NCI-H2029 (cell line): ENCODE results near the gene TUBB8B.
"Not testable (repeated sequence)": the region's sequence is repeated elsewhere in the genome, so short reads cannot be mapped to it uniquely, and the experiment has no call there.

Source experiments
- DNase-seq: peaks from one replicate; lab custom pipeline; 2025; lab: John Stamatoyannopoulos, UW

TUBB8B gene

GRCh38 chr18:49176-49665 is at the start of gene TUBB8B:
Gene TUBB8B, minus strand, starts transcription at chr18:49615. Its CDS starts 58 bp downstream, at chr18:49557.
- not testable (repeated sequence) for DNase-seq

- DNase-seq = not testable (repeated sequence)
These were observed 48.0 kb upstream of the TUBB8B start for GRCh38 chr18:97252-97914.

DNA sequence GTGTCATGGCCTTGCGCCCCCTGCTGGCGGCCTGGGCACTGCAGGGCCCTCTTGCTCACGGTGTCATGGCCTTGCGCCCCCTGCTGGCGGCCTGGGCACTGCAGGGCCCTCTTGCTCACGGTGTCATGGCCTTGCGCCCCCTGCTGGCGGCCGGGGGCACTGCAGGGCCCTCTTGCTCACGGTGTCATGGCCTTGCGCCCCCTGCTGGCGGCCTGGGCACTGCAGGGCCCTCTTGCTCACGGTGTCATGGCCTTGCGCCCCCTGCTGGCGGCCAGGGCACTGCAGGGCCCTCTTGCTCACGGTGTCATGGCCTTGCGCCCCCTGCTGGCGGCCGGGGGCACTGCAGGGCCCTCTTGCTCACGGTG is 47.3 kb upstream of the TUBB8B start:
- DNase-seq = not testable (repeated sequence)

GRCh38 chr18:96101-96766 is 46.8 kb upstream of the TUBB8B start:
- not testable (repeated sequence) for DNase-seq

DNA sequence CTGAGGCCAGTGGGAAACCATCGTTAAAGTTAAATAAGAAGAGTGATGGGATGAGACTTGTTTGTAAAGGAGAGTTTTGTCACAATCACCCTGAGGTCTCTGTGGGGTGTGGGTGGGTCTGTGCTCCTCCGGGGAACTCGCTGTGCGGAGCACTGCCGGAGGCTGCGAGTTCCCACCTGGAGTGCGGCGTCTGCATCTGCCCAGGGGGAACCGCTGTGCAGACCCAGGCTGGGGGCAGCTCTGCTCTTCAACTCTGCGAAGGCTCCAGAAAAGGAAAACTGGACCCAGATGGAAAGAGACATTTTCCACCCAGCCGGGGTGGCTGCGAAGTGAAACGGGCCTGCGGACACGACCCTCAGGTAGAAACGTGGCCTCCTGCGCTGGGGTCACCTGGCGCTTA is 46.2 kb upstream of the TUBB8B start:
- DNase-seq = not testable (repeated sequence)

DNA sequence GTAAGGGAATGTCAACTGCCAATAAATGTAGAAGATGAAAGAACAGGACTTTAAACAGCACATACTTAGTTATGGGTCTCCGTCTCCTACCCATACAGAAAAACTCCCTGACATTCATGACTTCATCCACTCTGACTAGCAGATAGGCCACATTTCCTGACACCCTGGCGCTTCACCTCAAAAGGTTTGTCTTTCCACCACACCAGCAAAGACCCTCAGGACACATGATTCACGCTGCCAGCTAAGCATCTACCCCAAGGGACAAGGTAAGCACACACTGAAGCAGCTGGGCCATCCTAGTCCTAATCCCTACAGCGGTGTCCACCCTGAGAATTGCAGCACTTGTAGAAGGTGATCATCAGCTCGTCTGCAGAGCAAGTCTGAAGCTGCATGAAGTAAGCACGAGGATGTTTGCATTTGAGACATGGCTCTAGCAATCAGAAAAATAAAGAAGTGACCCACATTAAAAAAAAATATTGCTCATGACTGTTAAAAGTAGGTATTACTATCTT is 44.5 kb upstream of the TUBB8B start:
- not testable (repeated sequence) for DNase-seq

DNA sequence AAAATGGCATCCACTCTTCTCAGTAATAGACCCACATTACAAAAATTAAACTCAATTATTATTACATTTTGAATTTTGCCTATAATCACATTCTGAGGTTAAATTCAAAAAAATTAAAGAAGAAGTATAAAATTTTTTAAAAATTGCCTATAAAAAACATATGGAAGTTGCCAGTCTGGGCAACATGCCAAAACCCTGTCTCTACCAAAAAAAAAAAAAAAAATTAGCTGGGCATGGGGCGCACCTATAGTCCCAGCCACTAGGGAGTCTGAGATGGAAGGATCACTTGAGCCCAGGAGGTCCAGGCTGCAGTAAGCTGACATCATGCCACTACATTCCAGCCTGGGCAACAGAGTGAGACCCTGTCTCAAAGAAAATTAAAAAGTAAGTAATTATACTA is 42.1 kb upstream of the TUBB8B start:
- not testable (repeated sequence) for DNase-seq

- not testable (repeated sequence) for DNase-seq
These were observed 41.2 kb upstream of the TUBB8B start for GRCh38 chr18:90396-91193.

DNA sequence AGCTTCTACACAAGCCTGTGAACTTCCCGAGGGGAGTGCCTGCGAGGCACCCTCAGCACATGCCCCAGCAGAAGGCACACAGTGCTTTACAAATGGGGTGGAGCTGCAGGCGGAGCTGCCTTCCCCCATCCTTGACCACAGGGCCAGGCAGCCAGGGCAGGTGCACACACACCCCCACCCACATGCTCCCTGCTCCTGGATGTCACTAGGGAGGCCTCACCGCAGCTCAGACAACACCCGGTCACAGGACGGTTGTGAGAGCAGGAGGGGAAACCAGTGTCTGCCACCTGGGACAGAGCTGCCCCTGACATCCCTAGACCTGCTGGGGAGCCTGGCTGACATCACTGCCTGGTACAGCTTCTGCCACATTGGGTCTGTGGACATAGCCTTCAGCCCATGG is 39.7 kb upstream of the TUBB8B start:
- not testable (repeated sequence) for DNase-seq

GRCh38 chr18:84801-85200 is 35.4 kb upstream of the TUBB8B start:
- DNase-seq = not testable (repeated sequence)

GRCh38 chr18:82626-83209 is 33.3 kb upstream of the TUBB8B start:
- DNase-seq = not testable (repeated sequence)

DNA sequence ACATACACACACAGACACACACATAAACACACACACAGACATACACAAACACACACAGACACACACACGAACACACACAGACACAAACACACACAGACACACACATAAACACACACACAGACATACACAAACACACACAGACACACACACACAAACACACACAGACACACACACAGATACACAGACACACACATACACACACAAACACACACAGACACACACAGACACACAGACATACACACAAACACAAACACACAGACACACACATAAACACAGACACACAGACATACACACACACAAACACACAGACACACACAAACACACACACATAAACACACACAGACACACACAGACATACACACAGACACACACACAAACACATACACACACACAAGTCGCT is 31.5 kb upstream of the TUBB8B start:
- DNase-seq = not testable (repeated sequence)

- not testable (repeated sequence) for DNase-seq
These were observed 30.8 kb upstream of the TUBB8B start for GRCh38 chr18:80202-80601.

- DNase-seq = not testable (repeated sequence)
These were observed 26.2 kb upstream of the TUBB8B start for GRCh38 chr18:75525-76160.

DNA sequence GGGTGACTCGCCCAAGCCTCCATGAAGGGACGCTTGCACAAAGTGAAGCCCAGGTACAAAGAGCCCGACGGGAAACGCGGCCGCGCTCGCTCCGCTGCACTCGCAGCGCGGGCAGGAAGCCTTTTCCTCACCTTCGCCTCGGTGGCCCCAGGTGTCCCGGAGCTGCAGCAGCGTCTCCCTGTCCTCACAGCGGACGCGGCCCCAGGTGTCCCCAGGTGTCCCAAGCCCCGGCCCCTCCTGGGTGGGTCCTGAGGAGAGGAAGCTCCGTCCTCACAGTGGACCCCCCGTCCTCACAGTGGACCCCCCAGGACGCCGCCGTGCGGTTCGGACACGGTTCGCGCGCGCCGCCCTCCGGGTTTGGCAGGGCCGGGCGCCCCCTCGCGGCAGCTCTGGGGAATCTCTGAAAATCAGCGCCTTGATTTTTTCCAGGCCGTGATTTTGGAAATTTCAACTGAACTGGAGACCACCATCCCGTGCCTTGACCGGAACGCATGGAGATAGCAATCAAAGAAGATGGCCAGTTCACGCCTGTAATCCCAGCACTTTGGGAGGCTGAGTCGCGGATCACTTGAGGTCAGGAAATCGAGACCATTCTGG is 23.9 kb upstream of the TUBB8B start:
- not testable (repeated sequence) for DNase-seq

DNA sequence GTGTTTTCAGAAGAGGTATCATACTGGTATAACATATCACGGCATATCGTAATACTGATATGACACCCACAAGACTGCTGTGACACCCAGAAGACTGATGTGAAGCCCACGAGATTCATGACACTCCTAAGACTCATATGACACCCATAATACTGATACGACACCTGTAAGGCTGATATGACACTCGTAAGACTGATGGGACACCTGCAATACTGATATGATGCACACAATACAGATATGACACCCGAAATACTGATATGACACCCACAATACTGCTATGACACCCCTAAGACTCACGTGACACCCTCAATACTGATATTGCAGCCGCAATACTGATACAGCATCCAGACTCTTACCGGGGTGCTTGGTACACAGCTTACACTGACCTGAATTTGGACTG is 18.3 kb upstream of the TUBB8B start:
- not testable (repeated sequence) for DNase-seq

DNA sequence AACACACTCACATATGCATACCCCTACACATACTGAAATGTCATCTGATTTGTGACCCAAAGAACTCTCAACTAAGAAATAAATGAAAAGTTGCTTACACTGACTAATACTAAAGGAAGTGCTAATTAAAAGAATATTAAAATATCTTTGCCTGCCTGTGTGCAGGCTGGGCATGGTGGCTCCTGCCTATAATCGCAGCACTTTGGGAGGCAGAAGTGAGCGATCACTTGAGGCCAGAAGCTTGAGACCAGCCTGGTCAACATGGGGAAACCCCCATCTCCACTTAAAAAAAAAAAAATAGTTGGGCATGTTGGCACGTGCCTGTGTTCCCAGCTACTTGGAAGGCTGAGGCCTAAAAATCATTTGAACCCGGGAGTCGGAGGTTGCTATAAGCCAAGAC is 14.9 kb upstream of the TUBB8B start:
- not testable (repeated sequence) for DNase-seq

GRCh38 chr18:63656-64055 is 14.2 kb upstream of the TUBB8B start:
- DNase-seq = not testable (repeated sequence)

DNA sequence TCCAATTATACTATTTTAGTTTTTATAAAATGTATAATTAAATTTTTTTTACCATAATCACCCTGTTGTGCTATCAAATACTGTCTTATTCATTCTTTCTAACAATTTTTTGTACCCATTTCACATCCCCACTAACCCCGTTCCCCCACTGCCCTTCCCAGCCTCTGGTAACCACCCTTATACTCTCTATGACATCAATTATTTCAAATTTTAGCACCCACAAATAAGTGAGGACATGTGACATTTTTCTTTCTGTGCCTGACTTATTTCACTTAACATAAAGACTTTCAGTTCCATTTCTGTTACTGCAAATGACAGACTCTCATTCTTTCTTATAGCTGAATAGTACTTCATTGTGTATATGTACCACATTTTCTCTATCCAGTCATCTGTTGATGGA is 5.0 kb upstream of the TUBB8B start:
- DNase-seq = not testable (repeated sequence)

GRCh38 chr18:48696-49095 is 719 bp downstream of the TUBB8B start:
- DNase-seq = not testable (repeated sequence)

DNA sequence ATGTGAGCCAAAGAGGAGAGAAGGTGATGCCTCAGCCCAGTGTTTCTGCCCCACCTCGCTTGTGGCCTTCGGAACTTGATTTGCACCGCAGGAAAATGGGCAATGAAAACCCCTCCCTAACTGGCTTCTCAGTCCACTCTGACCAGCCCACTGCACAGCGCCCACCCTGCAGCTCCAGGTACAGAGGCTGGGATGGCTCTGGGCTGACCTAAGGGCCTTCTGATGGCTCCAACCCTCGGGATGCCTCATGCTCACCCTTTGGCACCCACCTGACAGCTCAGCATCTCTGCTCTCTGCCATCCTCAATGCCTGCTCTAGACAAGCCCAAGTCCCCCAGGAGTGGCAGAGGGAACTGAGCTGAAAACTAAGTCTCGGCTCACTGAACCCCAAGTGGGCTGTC is 36.2 kb downstream of the TUBB8B start:
- not testable (repeated sequence) for DNase-seq
